Measurements from ENCODE around the gene SLC25A22. TPM values are rescaled to one million over a fixed set of nuclear protein-coding genes. Genes with fewer than 3 reads are reported as not detected.
A peak's percentile ranks its signal among the peaks of the same experiment; 100 is the strongest.

The SLC25A22 gene
- total and polyA plus RNA-seq, 4 donors, result 10.6 to 38.2 (median 27.5) TPM

- H3K27me3 ChIP-seq (ENCODE audit: control insufficient read depth in 3 of 3, insufficient read depth in 3 of 3, low read length in 2 of 3), result no peaks in the 10 kb centered on the region
- peaks cover 2 to 54% (median 38%) of the 10 kb centered on the region in 5 donors for H3K4me1 ChIP-seq (ENCODE audit: control insufficient read depth in 5 of 5, insufficient read depth in 5 of 5, low read length in 5 of 5)
- peak overlapping the region in 1 of 2 donors; percentile 96 for H3K27ac ChIP-seq (ENCODE audit: low read depth in 1 of 2, low read length in 1 of 2)
- no peaks in the 10 kb centered on the region for H3K9me3 ChIP-seq (ENCODE audit: control insufficient read depth in 4 of 4, insufficient read depth in 3 of 4, low read length in 3 of 4)
- WGBS, 2 donors, result 35 to 39% methylated on average over 7 to 8 of the region's 8 CpGs
- no peak for TF ChIP-seq CTCF (IDR thresholded peaks at IDR 0.05; ENCODE audit: control extremely low read depth, extremely low read depth)
- H3K4me3 ChIP-seq, result no peak overlapping the region
- peak; percentile 48 to 61 (median 60) for DNase-seq
- H3K36me3 ChIP-seq (ENCODE audit: control insufficient read depth in 4 of 4, insufficient read depth in 4 of 4, low read length in 4 of 4), result peaks cover 0 to 11% (median 0%) of the 10 kb centered on the region in 4 donors
- H3K9ac ChIP-seq (ENCODE audit: insufficient read depth in 1 of 2, low read length in 2 of 2), result no peak overlapping the region
- no peak for ATAC-seq (ENCODE audit: insufficient read depth, low FRiP score)
These were observed 47.9 kb upstream of the SLC25A22 start for GRCh38 chr11:845872-846495.

GRCh38 chr11:844693-845644 lies 46.9 kb upstream of the SLC25A22 start:
- 20 to 40% methylated on average over 29 to 31 of the region's 31 CpGs for WGBS, 2 donors
- H3K9me3 ChIP-seq (ENCODE audit: control insufficient read depth in 4 of 4, insufficient read depth in 3 of 4, low read length in 3 of 4), result no peaks in the 10 kb centered on the region
- H3K36me3 ChIP-seq (ENCODE audit: control insufficient read depth in 4 of 4, insufficient read depth in 4 of 4, low read length in 4 of 4), result peaks cover under 1 to 11% (median 3%) of the 10 kb centered on the region in 4 donors
- no peaks in the 10 kb centered on the region for H3K27me3 ChIP-seq (ENCODE audit: control insufficient read depth in 3 of 3, insufficient read depth in 3 of 3, low read length in 2 of 3)
- DNase-seq (peak; percentile 96 to 98 (median 96)), ATAC-seq (ENCODE audit: insufficient read depth, low FRiP score) (peak; percentile 19)
- H3K9ac ChIP-seq (ENCODE audit: insufficient read depth in 1 of 2, low read length in 2 of 2), result peak overlapping the region in 1 of 2 donors; percentile 61
- peak overlapping the region; percentile 95 to 96 for H3K27ac ChIP-seq (ENCODE audit: low read depth in 1 of 2, low read length in 1 of 2)
- peak overlapping the region; percentile 4 for H3K4me3 ChIP-seq
- peaks cover 6 to 49% (median 41%) of the 10 kb centered on the region in 5 donors for H3K4me1 ChIP-seq (ENCODE audit: control insufficient read depth in 5 of 5, insufficient read depth in 5 of 5, low read length in 5 of 5)
- no peak for TF ChIP-seq CTCF (IDR thresholded peaks at IDR 0.05; ENCODE audit: control extremely low read depth, extremely low read depth)

GRCh38 chr11:843818-844692 lies 46.0 kb upstream of the SLC25A22 start:
- Histone ChIP-seq H3K9ac (ENCODE audit: insufficient read depth in 1 of 2, low read length in 2 of 2) (peak overlapping the region in 1 of 2 donors; percentile 28), H3K9me3 (ENCODE audit: control insufficient read depth in 4 of 4, insufficient read depth in 3 of 4, low read length in 3 of 4) (no peaks in the 10 kb centered on the region), H3K36me3 (ENCODE audit: control insufficient read depth in 4 of 4, insufficient read depth in 4 of 4, low read length in 4 of 4) (peaks cover 3 to 20% (median 4%) of the 10 kb centered on the region in 4 donors), H3K4me3 (peak overlapping the region; percentile 70), H3K4me1 (ENCODE audit: control insufficient read depth in 5 of 5, insufficient read depth in 5 of 5, low read length in 5 of 5) (peaks cover 6 to 47% (median 40%) of the 10 kb centered on the region in 5 donors), H3K27me3 (ENCODE audit: control insufficient read depth in 3 of 3, insufficient read depth in 3 of 3, low read length in 2 of 3) (no peaks in the 10 kb centered on the region), H3K27ac (ENCODE audit: low read depth in 1 of 2, low read length in 1 of 2) (peak overlapping the region; percentile 95 to 96)
- peak; percentile 43 for ATAC-seq (ENCODE audit: insufficient read depth, low FRiP score)
- whole genome bisulfite sequencing, 2 donors, result 4 to 7% methylated on average over 22 to 25 of the region's 25 CpGs
- DNase-seq, result peak; percentile 94 to 96 (median 96)
- TF ChIP-seq CTCF (IDR thresholded peaks at IDR 0.05; ENCODE audit: control extremely low read depth, extremely low read depth), result no peak

Data from lung (tissue), 12 donors.